Thymus (tissue), 11 donors: ENCODE measurements around the gene ERBIN. TPM values are rescaled to one million over a fixed set of nuclear protein-coding genes. Genes with fewer than 3 reads are reported as not detected.

Experiments
- DNase-seq, 9 donors: peaks; one replicate each; pipeline ENCODE4 v3.0.0-alpha.2; 2013; ENCODE audit warnings: low spot score in 9 of 9, low read depth in 6 of 9, missing footprints in 1 of 9
- H3K27ac ChIP-seq, 2 donors: one replicate each; pipeline ENCODE4 v1.5.1; 2013; ENCODE audit warnings: control low read depth in 1 of 2, low read depth in 1 of 2, low read length in 1 of 2, mild to moderate bottlenecking in 1 of 2, moderate library complexity in 1 of 2
- H3K27me3 ChIP-seq, 2 donors: one replicate each; pipeline ENCODE4 v1.5.1; 2013; ENCODE audit warnings: low read length in 1 of 2; ENCODE audit not compliant: control insufficient read depth in 2 of 2, insufficient read depth in 1 of 2
- H3K36me3 ChIP-seq, 2 donors: one replicate each; pipeline ENCODE4 v1.5.1; 2013; ENCODE audit warnings: low read length in 1 of 2, mild to moderate bottlenecking in 1 of 2, moderate library complexity in 1 of 2; ENCODE audit not compliant: control insufficient read depth in 2 of 2, insufficient read depth in 2 of 2
- H3K4me1 ChIP-seq, 2 donors: one replicate each; pipeline ENCODE4 v1.5.1; 2013; ENCODE audit warnings: low read length in 2 of 2; ENCODE audit not compliant: control insufficient read depth in 2 of 2, insufficient read depth in 2 of 2
- H3K4me3 ChIP-seq, 2 donors: one replicate each; pipeline ENCODE4 v1.5.1; 2013; ENCODE audit warnings: low read length in 2 of 2, control low read depth in 1 of 2, mild to moderate bottlenecking in 1 of 2
- H3K9me3 ChIP-seq, 2 donors: one replicate each; pipeline ENCODE4 v1.5.1; 2013; ENCODE audit warnings: low read length in 1 of 2, mild to moderate bottlenecking in 1 of 2; ENCODE audit not compliant: control insufficient read depth in 2 of 2, insufficient read depth in 1 of 2
- WGBS: extraction: QIAGEN DNeasy Blood & Tissue Kit; methylation state at CpG from one replicate; pipeline ENCODE4 v1.1.7; 2013; 5-methylcytosine and 5-hydroxymethylcytosine counted together
- polyA plus RNA-seq: library from polyadenylated mRNA; stranded (reverse); fragments of 200-250 nt; gene quantifications from one replicate; pipeline ENCODE4 v1.2.3, GENCODE V29; 2013
- total RNA-seq: library from RNA; stranded (reverse); fragments of 120-200 nt; gene quantifications from one replicate; pipeline ENCODE4 v1.2.4, GENCODE V29; 2013
- donor health status: healthy.

ERBIN gene
- total and polyA plus RNA-seq, 2 donors: 45.0 to 75.8 TPM

DNA sequence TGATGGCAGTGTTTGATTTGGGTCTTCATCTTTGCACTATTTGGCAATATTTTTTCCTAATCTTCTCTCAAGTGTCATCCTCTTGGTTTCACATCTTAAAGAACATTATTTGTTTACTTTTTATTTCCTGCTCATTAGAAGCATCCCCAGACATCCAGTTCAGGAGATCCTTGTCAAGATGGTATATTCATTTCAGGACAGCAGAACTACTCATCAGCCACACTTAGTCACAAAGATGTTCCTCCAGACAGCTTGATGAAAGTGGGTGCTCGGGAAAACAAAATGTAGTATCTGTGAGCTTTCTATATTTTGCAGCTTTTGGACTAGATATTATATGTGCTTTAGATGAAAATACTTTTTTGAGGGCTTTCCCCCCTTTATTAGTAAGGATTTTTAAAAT is 145.7 kb downstream of the ERBIN start:
- H3K27me3 ChIP-seq: no peaks in the 10 kb centered on the region
- WGBS: 95% methylated on average over 1 of the region's 1 CpG
- no peak for DNase-seq
- no peak overlapping the region for H3K27ac ChIP-seq
- H3K4me1 ChIP-seq: no peaks in the 10 kb centered on the region
- H3K9me3 ChIP-seq: no peaks in the 10 kb centered on the region
- H3K4me3 ChIP-seq: no peak overlapping the region
- H3K36me3 ChIP-seq: peaks cover 10 to 30% of the 10 kb centered on the region in 2 donors

DNA sequence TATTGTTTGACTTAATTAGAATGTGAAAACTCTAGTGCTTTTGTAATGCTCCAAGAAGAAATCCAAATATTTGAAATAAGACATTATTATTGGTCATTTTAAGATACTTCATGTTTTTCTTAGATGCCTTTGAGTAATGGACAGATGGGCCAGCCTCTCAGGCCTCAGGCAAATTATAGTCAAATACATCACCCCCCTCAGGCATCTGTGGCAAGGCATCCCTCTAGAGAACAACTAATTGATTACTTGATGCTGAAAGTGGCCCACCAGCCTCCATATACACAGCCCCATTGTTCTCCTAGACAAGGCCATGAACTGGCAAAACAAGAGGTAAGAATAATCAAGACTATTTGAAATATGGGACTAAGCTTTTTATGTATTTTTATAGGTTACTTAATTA is 148.5 kb downstream of the ERBIN start:
- H3K36me3 ChIP-seq: peaks cover 8 to 31% of the 10 kb centered on the region in 2 donors
- no peak overlapping the region for H3K4me3 ChIP-seq
- no peak for DNase-seq
- no peak overlapping the region for H3K27ac ChIP-seq
- no peaks in the 10 kb centered on the region for H3K4me1 ChIP-seq
- H3K9me3 ChIP-seq: no peaks in the 10 kb centered on the region
- H3K27me3 ChIP-seq: no peaks in the 10 kb centered on the region

DNA sequence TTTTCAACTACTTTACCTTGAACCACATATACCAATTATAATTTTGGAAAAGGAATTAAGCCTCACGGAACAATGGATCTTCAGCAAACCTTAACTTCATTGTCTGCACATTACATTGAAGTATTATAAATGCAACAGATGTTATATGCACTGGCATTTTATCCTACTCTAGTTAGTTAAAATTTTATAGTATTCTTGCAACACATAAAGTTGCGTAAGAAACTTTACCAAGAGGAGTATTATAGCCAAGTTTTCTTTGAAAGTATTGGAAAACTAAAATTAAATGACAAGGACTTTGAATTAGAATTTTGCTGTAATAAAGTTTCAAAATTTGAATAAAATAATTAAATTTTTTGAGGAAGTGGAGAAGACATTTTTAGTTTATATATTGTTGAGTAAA is 154.3 kb downstream of the ERBIN start:
- DNase-seq: no peak
- Histone ChIP-seq H3K9me3 (no peaks in the 10 kb centered on the region), H3K27me3 (no peaks in the 10 kb centered on the region), H3K36me3 (peaks cover 4 to 23% of the 10 kb centered on the region in 2 donors), H3K27ac (no peak overlapping the region), H3K4me1 (no peaks in the 10 kb centered on the region), H3K4me3 (no peak overlapping the region)
- WGBS: 97% methylated on average over 2 of the region's 2 CpGs

DNA sequence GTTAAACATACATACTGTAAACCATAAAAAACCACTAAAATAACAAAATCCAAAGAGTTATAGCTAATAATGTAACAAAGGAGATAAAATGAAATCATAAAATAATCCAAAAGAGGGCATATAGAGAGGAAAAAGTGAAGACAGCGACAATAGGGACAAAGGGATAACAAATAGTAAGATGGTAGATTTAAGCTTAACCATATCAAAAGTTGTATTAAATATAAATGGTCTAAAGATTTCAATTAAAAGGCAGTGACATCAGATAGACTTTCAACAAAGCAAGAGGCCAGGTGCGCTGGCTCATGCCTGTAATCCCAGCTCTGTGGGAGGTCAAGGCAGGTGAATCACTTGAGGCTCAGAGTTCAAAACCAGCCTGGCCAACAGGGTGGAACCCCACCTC is 163.0 kb downstream of the ERBIN start:
- Histone ChIP-seq H3K9me3 (peaks cover 1 to 4% of the 10 kb centered on the region in 2 donors), H3K27ac (no peak overlapping the region), H3K4me1 (no peaks in the 10 kb centered on the region), H3K36me3 (peaks cover 9 to 19% of the 10 kb centered on the region in 2 donors), H3K4me3 (no peak overlapping the region), H3K27me3 (no peaks in the 10 kb centered on the region)
- DNase-seq: no peak
- WGBS: 97% methylated on average over 2 of the region's 2 CpGs

DNA sequence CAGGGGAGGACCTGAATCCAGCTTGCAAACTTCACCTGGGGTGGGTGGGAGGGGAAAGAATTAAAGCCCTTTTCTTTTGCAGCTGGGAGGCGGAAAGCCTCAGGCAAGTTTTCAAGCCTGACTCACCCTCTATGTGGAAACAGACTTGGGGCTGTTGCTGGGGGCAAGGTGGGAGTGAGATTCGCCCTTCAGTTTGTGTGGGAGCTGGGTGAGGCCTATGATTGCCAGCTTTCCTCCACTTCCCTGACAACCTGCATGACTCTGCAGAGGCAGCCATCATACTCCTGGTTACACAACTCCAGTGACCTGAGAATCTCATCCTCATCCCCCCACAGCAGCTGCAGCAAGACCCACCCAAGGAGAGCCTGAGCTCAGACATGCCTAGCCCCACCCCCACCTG is 174.5 kb downstream of the ERBIN start:
- Histone ChIP-seq H3K27ac (no peak overlapping the region), H3K36me3 (no peaks in the 10 kb centered on the region), H3K4me1 (no peaks in the 10 kb centered on the region), H3K27me3 (no peaks in the 10 kb centered on the region), H3K4me3 (no peak overlapping the region), H3K9me3 (peaks cover 0 to 25% of the 10 kb centered on the region in 2 donors)
- WGBS: 98% methylated on average over 2 of the region's 2 CpGs
- DNase-seq: no peak

DNA sequence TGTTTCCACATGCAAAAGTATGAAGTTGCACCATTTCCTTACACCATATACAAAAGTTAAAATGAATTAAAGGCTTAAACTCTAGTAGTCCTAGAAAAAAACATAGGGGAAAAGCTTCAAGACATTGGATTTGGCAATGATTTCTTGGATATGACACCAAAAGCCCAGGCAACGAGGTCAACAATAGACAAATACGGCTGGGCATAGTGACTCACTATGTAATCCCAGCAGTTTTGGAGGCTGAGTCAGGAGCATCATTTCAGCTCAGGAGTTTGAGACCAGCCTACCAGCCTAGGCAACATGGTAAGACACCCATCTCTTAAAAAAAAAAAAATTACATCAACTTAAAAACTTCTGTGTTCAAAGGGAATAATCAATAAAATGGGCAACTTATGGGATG is 186.8 kb downstream of the ERBIN start:
- no peaks in the 10 kb centered on the region for H3K9me3 ChIP-seq
- no peaks in the 10 kb centered on the region for H3K27me3 ChIP-seq
- DNase-seq: no peak
- H3K4me3 ChIP-seq: no peak overlapping the region
- no peaks in the 10 kb centered on the region for H3K36me3 ChIP-seq
- no peaks in the 10 kb centered on the region for H3K4me1 ChIP-seq
- no peak overlapping the region for H3K27ac ChIP-seq
- WGBS: 97% methylated on average over 2 of the region's 2 CpGs

DNA sequence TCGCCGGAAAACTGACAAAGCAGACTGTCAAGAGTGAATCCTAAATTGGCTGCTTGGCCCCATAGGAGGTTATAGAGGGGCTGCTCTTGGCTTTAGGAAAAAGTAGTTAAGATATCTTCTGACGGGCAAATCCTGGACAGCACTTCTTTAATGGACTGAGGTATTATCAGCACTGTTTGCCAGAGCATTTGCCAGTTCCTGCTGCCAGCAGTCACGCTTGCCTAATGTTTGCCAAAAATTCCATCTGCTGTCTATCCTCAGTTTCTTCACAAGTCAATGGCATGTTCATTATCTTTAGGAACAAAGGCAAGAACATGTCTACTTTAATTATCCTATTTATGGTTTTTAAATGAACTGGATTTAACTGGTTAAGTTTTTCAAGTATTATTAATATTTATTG is 191.9 kb downstream of the ERBIN start:
- Histone ChIP-seq H3K27me3 (no peaks in the 10 kb centered on the region), H3K4me1 (no peaks in the 10 kb centered on the region), H3K36me3 (no peaks in the 10 kb centered on the region), H3K27ac (no peak overlapping the region), H3K9me3 (no peaks in the 10 kb centered on the region), H3K4me3 (no peak overlapping the region)
- 97% methylated on average over 4 of the region's 4 CpGs for WGBS
- DNase-seq: no peak

DNA sequence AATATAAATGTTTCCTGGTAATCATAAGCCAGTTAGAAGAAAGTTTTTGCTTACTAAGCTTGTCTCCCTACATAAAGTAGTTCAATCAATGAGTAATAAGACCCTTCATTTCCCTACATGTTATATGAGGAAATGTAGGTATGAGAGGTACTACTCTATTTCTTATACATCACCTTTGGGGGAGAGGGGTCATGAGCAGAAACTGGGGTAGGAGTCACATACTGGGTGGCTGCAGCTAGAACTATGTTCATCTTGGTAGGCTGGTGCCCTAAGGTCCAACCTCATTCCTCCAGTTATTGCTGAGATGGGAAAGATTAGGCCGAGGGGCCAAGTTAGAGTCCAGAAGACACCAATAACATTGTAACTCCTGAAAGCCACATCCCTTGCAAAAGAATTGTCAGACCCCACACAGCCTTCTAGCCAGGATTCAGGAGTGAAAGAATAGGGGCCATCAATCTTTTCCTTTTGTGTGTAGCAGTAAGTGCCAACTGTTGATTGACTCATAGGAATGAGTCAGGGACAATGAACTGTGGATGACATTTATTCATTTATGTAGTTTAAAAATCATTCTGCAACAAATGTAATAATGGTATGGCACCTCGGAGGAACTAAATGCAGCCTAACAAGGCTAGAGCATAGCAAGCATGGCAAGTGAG is 196.1 kb downstream of the ERBIN start:
- H3K4me1 ChIP-seq: no peaks in the 10 kb centered on the region

DNA sequence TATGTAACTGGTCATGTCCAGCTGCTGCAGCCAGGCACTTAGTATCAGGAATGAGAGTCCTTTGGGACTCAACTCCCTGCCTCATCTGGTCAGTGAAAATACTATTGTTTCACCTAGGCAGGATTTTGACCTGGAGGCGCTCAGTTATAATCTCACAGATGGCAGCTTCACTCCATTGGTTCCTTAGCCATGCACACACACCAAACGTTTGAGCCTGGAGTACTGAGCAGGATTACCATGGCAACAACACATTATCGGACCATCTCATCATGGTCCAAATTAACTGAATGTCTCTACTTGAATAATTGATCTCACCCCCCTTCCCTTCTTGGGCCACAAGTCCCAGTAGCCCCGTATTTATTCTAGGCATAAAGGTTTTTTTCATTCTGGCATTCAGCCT is 202.8 kb downstream of the ERBIN start:
- H3K27me3 ChIP-seq: no peaks in the 10 kb centered on the region
- DNase-seq: no peak
- H3K4me3 ChIP-seq: no peak overlapping the region
- no peak overlapping the region for H3K27ac ChIP-seq
- H3K36me3 ChIP-seq: no peaks in the 10 kb centered on the region
- H3K9me3 ChIP-seq: no peaks in the 10 kb centered on the region
- WGBS: 93% methylated on average over 4 of the region's 4 CpGs
- H3K4me1 ChIP-seq: no peaks in the 10 kb centered on the region

More for the DNA sequence above, 196.1 kb downstream of the ERBIN start:
- Histone ChIP-seq H3K27me3 (no peaks in the 10 kb centered on the region), H3K36me3 (no peaks in the 10 kb centered on the region), H3K4me3 (no peak overlapping the region), H3K27ac (no peak overlapping the region), H3K9me3 (no peaks in the 10 kb centered on the region)
- DNase-seq: no peak
- WGBS: 97% methylated on average over 2 of the region's 2 CpGs
